ENCODE measurements around the gene NDRG2. TPM values are rescaled to one million over a fixed set of nuclear protein-coding genes. Genes with fewer than 3 reads are reported as not detected.
A peak's percentile ranks its signal among the peaks of the same experiment; 100 is the strongest.

The NDRG2 gene
- total and polyA plus RNA-seq, 8 donors: 25.6 to 158 (median 131) TPM

- intact Hi-C loops (cut with DNase I): no loop called here
- ATAC-seq: peak; percentile 52
- peak overlapping the region; percentile 21 to 67 for H3K27ac ChIP-seq
- TF ChIP-seq, protein P1, sequence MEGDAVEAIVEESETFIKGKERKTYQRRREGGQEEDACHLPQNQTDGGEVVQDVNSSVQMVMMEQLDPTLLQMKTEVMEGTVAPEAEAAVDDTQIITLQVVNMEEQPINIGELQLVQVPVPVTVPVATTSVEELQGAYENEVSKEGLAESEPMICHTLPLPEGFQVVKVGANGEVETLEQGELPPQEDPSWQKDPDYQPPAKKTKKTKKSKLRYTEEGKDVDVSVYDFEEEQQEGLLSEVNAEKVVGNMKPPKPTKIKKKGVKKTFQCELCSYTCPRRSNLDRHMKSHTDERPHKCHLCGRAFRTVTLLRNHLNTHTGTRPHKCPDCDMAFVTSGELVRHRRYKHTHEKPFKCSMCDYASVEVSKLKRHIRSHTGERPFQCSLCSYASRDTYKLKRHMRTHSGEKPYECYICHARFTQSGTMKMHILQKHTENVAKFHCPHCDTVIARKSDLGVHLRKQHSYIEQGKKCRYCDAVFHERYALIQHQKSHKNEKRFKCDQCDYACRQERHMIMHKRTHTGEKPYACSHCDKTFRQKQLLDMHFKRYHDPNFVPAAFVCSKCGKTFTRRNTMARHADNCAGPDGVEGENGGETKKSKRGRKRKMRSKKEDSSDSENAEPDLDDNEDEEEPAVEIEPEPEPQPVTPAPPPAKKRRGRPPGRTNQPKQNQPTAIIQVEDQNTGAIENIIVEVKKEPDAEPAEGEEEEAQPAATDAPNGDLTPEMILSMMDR (IDR thresholded peaks at IDR 0.05): no peak
- DNase-seq: peak in 2 of 4 donors; percentile 63 to 66
- peaks cover 7 to 19% of the 10 kb centered on the region in 2 donors for H3K4me1 ChIP-seq
- peaks cover 0 to 35% of the 10 kb centered on the region in 2 donors for H3K27me3 ChIP-seq
- no peaks in the 10 kb centered on the region for H3K9me3 ChIP-seq
- peak overlapping the region; percentile 46 to 71 for H3K4me3 ChIP-seq
- H3K36me3 ChIP-seq: peaks cover 0 to 6% of the 10 kb centered on the region in 2 donors
These were observed 761 bp upstream of the NDRG2 start for GRCh38 chr14:21025371-21026273.

DNA sequence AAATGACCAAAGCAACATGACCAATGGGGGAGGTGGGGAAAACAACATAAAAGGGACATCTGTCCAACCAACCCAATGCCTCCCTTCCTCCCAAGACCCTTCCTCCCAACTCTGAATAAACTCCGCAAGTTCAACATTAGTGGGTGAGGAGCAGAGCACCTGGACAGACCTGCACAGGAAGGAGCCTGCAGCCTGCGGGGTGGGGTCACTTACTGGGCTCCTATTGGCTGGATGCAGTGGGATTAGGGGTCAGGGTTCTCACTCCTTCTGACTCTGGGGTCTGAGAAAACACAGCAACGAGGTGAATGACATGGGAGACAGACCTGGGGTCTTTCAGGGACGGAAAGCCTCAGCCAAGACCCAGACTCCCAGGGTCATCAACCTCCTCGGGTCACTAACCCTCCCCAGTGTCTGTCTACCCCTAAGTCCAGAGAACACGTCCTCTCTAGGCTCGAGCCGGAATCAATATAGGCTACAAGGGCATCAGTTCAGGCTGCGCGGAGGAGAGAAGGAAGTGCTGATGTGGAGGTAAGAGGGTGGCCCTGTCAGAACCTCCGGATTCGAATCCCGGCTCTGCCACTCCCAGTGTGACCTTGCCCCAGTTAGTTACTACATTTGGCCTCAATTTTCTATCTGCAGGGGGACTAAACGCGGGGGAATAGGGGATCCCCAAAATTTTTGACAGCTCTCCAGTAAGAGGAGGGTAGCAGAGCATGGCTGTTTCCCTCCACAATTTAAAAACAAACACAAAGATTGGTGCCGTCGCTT is 860 bp downstream of the NDRG2 start:
- intact Hi-C loops (cut with DNase I): no loop called here

DNA sequence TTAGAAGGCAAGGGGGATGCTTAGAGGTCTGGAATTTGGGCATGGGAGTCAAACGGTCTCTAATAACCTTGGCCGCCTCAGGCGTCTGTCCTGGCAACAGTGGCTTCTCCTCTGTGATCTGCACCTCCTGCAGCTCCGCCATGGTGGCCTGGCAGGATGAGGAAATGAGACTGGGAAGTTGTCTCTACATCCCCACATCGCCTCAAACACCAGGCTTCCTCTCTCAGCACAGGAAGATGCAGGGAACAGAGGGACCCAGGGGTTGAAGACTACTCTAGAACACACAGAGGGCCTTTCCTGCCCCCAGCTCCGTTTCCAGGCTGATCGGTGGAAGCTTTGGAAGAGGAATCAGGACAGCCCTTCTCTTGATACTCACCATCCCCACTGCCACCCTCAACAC is 1.7 kb downstream of the NDRG2 start:
- Histone ChIP-seq H3K4me3 (peak overlapping the region in 1 of 2 donors; percentile 46), H3K9me3 (no peaks in the 10 kb centered on the region)
- intact Hi-C loops (cut with DNase I): no loop called here

More for the DNA sequence above, 860 bp downstream of the NDRG2 start:
- Histone ChIP-seq H3K27me3 (peaks cover 0 to 35% of the 10 kb centered on the region in 2 donors), H3K4me1 (peaks cover 7 to 19% of the 10 kb centered on the region in 2 donors), H3K36me3 (peaks cover 0 to 6% of the 10 kb centered on the region in 2 donors), H3K9me3 (no peaks in the 10 kb centered on the region), H3K4me3 (peak overlapping the region; percentile 46 to 71), H3K27ac (peak overlapping the region in 1 of 2 donors; percentile 21)
- TF ChIP-seq, protein P1 (IDR thresholded peaks at IDR 0.05): no peak
- no peak for ATAC-seq
- no peak for DNase-seq

DNA sequence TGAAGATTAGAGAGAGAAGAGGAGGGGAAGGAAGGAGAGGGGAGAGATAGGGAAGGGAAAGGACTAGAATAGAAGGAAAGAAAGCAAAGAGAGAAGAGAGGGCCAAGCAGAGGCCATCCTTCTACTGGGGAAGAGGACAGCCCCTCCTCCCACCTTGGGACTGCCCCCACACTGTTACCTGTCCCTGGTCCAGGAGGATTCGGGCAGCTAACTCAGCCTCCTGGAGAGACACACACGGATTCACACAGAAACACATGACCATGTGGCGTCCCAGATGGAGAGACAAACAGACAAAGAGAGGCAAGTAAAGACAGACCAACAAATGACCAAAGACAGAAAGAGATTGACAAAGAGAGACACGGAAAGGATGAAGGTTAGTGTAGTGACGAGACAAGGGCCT is 2.2 kb downstream of the NDRG2 start:
- intact Hi-C loops (cut with DNase I): no loop called here
- H3K4me1 ChIP-seq: peaks cover 7 to 19% of the 10 kb centered on the region in 2 donors
- ATAC-seq (no peak), DNase-seq (no peak)
- no peak overlapping the region for H3K4me3 ChIP-seq
- H3K27me3 ChIP-seq: peaks cover 0 to 35% of the 10 kb centered on the region in 2 donors
- H3K9me3 ChIP-seq: no peaks in the 10 kb centered on the region
- peaks cover 0 to 14% of the 10 kb centered on the region in 2 donors for H3K36me3 ChIP-seq
- TF ChIP-seq, protein P1 (IDR thresholded peaks at IDR 0.05): no peak
- peak overlapping the region in 1 of 2 donors; percentile 24 for H3K27ac ChIP-seq

More for the DNA sequence above, 1.7 kb downstream of the NDRG2 start:
- Histone ChIP-seq H3K36me3 (peaks cover 0 to 11% of the 10 kb centered on the region in 2 donors), H3K27ac (peak overlapping the region in 1 of 2 donors; percentile 15), H3K27me3 (peaks cover 0 to 35% of the 10 kb centered on the region in 2 donors), H3K4me1 (peaks cover 7 to 19% of the 10 kb centered on the region in 2 donors)
- TF ChIP-seq, protein P1 (IDR thresholded peaks at IDR 0.05): no peak
- no peak for DNase-seq
- ATAC-seq: no peak
